ENCODE results near the gene RARG. TPM values are rescaled to one million over a fixed set of nuclear protein-coding genes. Genes with fewer than 3 reads are reported as not detected.
A peak's percentile ranks its signal among the peaks of the same experiment; 100 is the strongest.

The RARG gene
- total and polyA plus RNA-seq, 2 of the 8 experiments (the other 6 are each of a cell fraction or from before 2014, with no cell fraction given), result 68.6 to 68.9 TPM

DNA sequence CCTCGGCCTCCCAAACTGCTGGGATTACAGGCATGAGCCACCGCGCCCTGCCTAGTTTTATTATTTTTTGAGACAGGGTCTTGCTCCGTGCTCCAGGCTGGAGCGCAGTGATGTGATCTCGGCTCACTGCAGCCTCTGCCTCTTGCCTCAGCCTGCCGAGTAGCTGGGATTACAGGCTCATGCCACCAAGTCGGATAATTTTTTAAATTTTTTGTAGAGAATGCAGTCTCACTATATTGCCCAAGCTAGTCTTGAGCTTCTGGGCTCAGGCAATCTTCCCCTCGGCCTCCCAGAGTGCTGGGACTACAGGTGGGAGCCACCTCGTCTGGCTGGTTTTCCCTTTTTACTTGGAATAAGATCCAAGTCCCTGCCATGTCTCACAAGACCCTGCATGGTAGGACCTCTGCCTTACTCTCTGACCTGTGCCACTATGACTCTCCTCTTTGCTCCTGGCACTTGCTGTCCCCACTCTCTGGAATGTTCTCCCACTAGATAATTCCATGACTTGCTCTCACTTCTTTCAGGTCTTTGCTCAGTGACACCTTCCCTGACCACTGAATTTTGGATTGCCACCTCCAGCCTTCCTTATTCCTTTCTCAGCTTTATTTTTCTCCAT lies 7.7 kb upstream of the RARG start:
- Histone ChIP-seq H3K18ac (ENCODE audit: extremely low read depth, low read length) (no peak overlapping the region; the same call in 1 of the 2 replicates), H4K8ac (ENCODE audit: extremely low read depth, insufficient read depth, low read length) (no peak overlapping the region; the same call in 1 of the 2 replicates), H3K9ac (replicated peaks in 1 of 4; ENCODE audit: extremely low read depth in 1 of 4, low read depth in 3 of 4, low read length in 3 of 4) (no peak overlapping the region; a peak in 1 of 7 replicates), H2BK5ac (ENCODE audit: low read depth, low read length) (no peak overlapping the region; the same call in 1 of the 2 replicates), H3K23ac (ENCODE audit: insufficient read length) (no peak overlapping the region), H3K79me1 (ENCODE audit: low read depth, low read length) (no peaks in the 10 kb centered on the region), H3K4me1 (replicated peaks in 1 of 4; ENCODE audit: control insufficient read depth in 3 of 4, insufficient read depth in 4 of 4, low read length in 3 of 4) (peaks cover 12 to 33% (median 22%) of the 10 kb centered on the region in 4 experiments), H3K27me3 (replicated peaks in 1 of 4; ENCODE audit: control insufficient read depth in 3 of 4, extremely low read depth in 1 of 4, insufficient read depth in 3 of 4, low read length in 3 of 4) (no peaks in the 10 kb centered on the region; a peak in 1 of 7 replicates), H3K9me3 (ENCODE audit: insufficient read depth in 2 of 2, low read depth in 1 of 2, low read length in 1 of 2) (no peaks in the 10 kb centered on the region), H3K56ac (replicated peaks; ENCODE audit: insufficient read length, low read depth, low read length) (no peak overlapping the region), H2BK120ac (replicated peaks; ENCODE audit: low read depth, low read length) (no peak overlapping the region), H2AFZ (ENCODE audit: low read length) (no peak overlapping the region), H3K4me2 (ENCODE audit: insufficient read depth in 1 of 2, low read depth in 2 of 2, low read length in 2 of 2) (no peak overlapping the region), H4K5ac (ENCODE audit: insufficient read length, low read depth, low read length) (no peak overlapping the region), H3K27ac (ENCODE audit: low read depth, low read length) (no peak overlapping the region), H3K79me2 (ENCODE audit: control insufficient read depth in 1 of 2, insufficient read depth in 2 of 2, low read length in 2 of 2) (no peaks in the 10 kb centered on the region), H3K4me3 (ENCODE audit: extremely low read depth in 1 of 4, insufficient read depth in 2 of 4, low read depth in 3 of 4, low read length in 4 of 4) (no peak overlapping the region), H2BK20ac (ENCODE audit: low read length) (no peak overlapping the region), H2AK5ac (ENCODE audit: low read depth, low read length) (no peak overlapping the region), H4K20me1 (replicated peaks in 1 of 2; ENCODE audit: control insufficient read depth in 1 of 2, insufficient read depth in 2 of 2, low read length in 2 of 2) (no peaks in the 10 kb centered on the region), H2BK12ac (ENCODE audit: low read depth, low read length) (no peak overlapping the region), H3K4ac (replicated peaks; ENCODE audit: insufficient read length, low read depth, low read length) (no peak overlapping the region), H3K14ac (ENCODE audit: insufficient read length) (no peak overlapping the region), H3K36me3 (ENCODE audit: control insufficient read depth in 2 of 4, insufficient read depth in 4 of 4, low read length in 3 of 4) (no peaks in the 10 kb centered on the region), H4K91ac (replicated peaks; ENCODE audit: insufficient read length, low read length) (peak overlapping the region; percentile 29), H3K23me2 (ENCODE audit: low read depth, low read length) (no peaks in the 10 kb centered on the region), H2BK15ac (ENCODE audit: low read length) (peak overlapping the region; percentile 66; the same call in 1 of the 2 replicates)
- TF ChIP-seq KDM1A (IDR thresholded peaks at IDR 0.05; ENCODE audit: borderline replicate concordance, low read length), result no peak
- no peak for TF ChIP-seq MAFK (IDR thresholded peaks at IDR 0.05; ENCODE audit: low read depth, low read length)
- no peak for TF ChIP-seq SIN3A (conservative IDR thresholded peaks at IDR 0.05 in 1 of 2, IDR thresholded peaks at IDR 0.05 in 1 of 2; ENCODE audit: low read depth in 1 of 2, low read length in 2 of 2)
- no peak for TF ChIP-seq CHD2 (IDR thresholded peaks at IDR 0.05; ENCODE audit: low read length)
- TF ChIP-seq CTBP2 (IDR thresholded peaks at IDR 0.05; ENCODE audit: borderline replicate concordance, insufficient read depth, insufficient read length, low read length), result no peak
- TF ChIP-seq, protein P1, sequence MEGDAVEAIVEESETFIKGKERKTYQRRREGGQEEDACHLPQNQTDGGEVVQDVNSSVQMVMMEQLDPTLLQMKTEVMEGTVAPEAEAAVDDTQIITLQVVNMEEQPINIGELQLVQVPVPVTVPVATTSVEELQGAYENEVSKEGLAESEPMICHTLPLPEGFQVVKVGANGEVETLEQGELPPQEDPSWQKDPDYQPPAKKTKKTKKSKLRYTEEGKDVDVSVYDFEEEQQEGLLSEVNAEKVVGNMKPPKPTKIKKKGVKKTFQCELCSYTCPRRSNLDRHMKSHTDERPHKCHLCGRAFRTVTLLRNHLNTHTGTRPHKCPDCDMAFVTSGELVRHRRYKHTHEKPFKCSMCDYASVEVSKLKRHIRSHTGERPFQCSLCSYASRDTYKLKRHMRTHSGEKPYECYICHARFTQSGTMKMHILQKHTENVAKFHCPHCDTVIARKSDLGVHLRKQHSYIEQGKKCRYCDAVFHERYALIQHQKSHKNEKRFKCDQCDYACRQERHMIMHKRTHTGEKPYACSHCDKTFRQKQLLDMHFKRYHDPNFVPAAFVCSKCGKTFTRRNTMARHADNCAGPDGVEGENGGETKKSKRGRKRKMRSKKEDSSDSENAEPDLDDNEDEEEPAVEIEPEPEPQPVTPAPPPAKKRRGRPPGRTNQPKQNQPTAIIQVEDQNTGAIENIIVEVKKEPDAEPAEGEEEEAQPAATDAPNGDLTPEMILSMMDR (IDR thresholded peaks at IDR 0.05; ENCODE audit: control extremely low read depth in 1 of 3, insufficient read depth in 1 of 3, low read depth in 1 of 3, low read length in 3 of 3), result no peak
- TF ChIP-seq SRF (IDR thresholded peaks at IDR 0.05; ENCODE audit: low read depth, low read length), result no peak
- TF ChIP-seq BRCA1 (IDR thresholded peaks at IDR 0.05; ENCODE audit: low read depth, low read length), result no peak
- ChIA-PET CTCF (ENCODE audit: partially characterized antibody) (interaction anchor here (0.6 to 23.5 kb wide), 10 partner anchors 9 to 174 kb away, joined by 3 to 535 read pairs (median 8); partner anchors contain the start of genes ESPL1 and ITGB7), POLR2A (ENCODE audit: partially characterized antibody) (interaction anchor here (1.7 to 4.6 kb wide), 3 partner anchors 22 to 43 kb away, joined by 3 to 18 read pairs (median 7); no protein-coding TSS in a partner anchor)
- no peak for FAIRE-seq
- WGBS, 2 experiments (ENCODE audit: extremely low coverage in 1 of 2, insufficient coverage in 1 of 2, insufficient read length in 1 of 2, insufficient replicate concordance in 2 of 2, low coverage in 1 of 2, low lambda C conversion rate in 2 of 2, missing lambda C conversion rate in 1 of 2), result 88% methylated on average over 10 of the region's 10 CpGs; no CpG with 5 or more reads in 1 of the 2 experiments
- no peak for DNase-seq (ENCODE audit: low read depth in 1 of 2, low spot score in 2 of 2)
